T-helper 17 cell (primary cell): Measurements from ENCODE around the gene RNF25. TPM values are rescaled to one million over a fixed set of nuclear protein-coding genes. Genes with fewer than 3 reads are reported as not detected.
"Not testable (repeated sequence)": the region's sequence is repeated elsewhere in the genome, so short reads cannot be mapped to it uniquely, and the experiment has no call there.

Experiments
- ATAC-seq: fragments of 150-1000 bp; cut with Tn5 transposase; 2 replicates; pipeline ENCODE4 v1.10.0; 2021; ENCODE audit warnings: mild to moderate bottlenecking, moderate library complexity
- DNase-seq, 3 donors: peaks; one replicate each; pipeline versions ENCODE4 v3.0.0 to v3.0.0-alpha.2; 2020 to 2021
- H3K9me3 ChIP-seq: one replicate; pipeline ENCODE4 v1.7.0; 2013; ENCODE audit warnings: low read length, mild to moderate bottlenecking; ENCODE audit not compliant: control insufficient read depth, poor library complexity, severe bottlenecking
- H3K27ac Mint-ChIP-seq: one replicate; pipeline ENCODE4 v1.8.0; 2022; ENCODE audit warnings: mild to moderate bottlenecking, moderate library complexity, mixed read lengths
- H3K27me3 Mint-ChIP-seq: one replicate; pipeline ENCODE4 v1.8.0; 2022; ENCODE audit warnings: mixed read lengths
- H3K36me3 Mint-ChIP-seq: one replicate; pipeline ENCODE4 v1.8.0; 2022; ENCODE audit warnings: low read depth, mixed read lengths
- H3K4me1 Mint-ChIP-seq: one replicate; pipeline ENCODE4 v1.8.0; 2022; ENCODE audit warnings: mild to moderate bottlenecking, mixed read lengths
- H3K4me3 Mint-ChIP-seq: one replicate; pipeline ENCODE4 v1.8.0; 2022; ENCODE audit warnings: mild to moderate bottlenecking, moderate library complexity, mixed read lengths
- total RNA-seq, 4 donors: library from RNA in 2 of 4; stranded (reverse) in 2 of 4; gene quantifications; one replicate each; pipeline ENCODE4 v1.2.3 and lab custom pipeline; 2022 to 2026

The RNF25 gene
- total RNA-seq, 2 donors from 2014 or later: 13.4 to 18.3 TPM

DNA sequence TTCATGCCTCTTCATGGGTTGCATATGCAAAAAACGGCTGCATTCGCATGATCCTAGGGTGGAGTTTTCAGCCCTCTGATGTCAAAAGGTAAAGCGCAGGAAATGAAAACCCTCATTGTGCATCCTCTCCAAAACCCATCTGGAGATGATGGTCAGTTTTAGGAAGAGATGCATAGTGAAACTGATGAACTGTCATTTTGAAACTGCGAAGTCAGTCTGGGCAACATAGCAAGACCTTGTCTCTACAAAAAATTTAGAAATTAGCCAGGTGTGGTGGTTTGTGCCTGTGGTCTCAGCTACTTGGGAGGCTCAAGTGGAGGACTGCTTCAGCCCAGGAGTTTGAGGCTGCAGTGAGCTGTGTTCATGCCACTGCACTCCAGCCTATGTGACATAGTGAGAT, 36.3 kb upstream of the RNF25 start:
- Mint-ChIP-seq H3K27me3 (peaks cover 10% of the 10 kb centered on the region), H3K27ac (no peak overlapping the region), H3K4me1 (peaks cover 9% of the 10 kb centered on the region), H3K4me3 (no peak overlapping the region), H3K36me3 (peaks cover 6% of the 10 kb centered on the region)
- ATAC-seq (no peak), DNase-seq (no peak)
- no peaks in the 10 kb centered on the region for H3K9me3 ChIP-seq

DNA sequence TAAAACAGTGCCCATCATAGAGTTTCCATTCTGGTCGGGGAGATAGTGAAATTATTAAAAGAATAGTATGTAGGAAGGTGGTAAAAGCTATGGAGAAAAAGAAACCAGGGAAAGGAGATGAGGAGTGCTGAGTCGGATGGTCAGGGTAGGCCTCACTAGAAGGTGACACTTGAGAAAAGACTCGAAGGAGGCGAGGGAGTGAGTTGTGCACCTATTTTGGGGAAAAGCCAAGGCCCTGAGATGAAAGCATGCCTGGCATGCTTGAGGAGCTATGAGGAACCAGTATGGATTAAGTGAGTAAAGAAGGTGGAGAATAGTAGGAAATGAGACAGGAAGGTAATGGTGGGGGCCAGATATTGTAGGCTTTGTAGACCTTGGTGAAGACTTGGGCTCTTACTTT, 31.5 kb upstream of the RNF25 start:
- H3K4me3 Mint-ChIP-seq: no peak overlapping the region

DNA sequence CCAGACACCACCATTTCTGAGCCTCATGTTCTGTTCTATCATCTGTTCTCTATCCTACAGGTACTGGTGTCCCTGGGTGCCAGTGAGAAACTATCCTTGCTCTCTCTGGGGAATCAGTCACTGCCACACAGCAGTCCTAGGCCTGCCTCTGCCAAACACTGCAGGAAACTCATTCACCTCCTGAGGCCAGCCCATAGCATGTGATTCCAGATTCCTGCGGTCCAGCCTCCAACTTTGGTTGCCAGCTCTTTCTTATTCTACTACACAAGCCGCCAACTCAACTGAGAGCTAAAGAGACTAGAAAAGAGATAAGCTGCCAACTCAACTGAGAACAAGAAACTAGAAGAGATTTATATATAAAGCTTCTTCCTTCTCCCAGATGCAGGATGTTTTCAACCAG, 30.0 kb upstream of the RNF25 start:
- no peaks in the 10 kb centered on the region for H3K9me3 ChIP-seq
- no peak for ATAC-seq
- Mint-ChIP-seq H3K4me1 (peaks cover 2% of the 10 kb centered on the region), H3K4me3 (no peak overlapping the region), H3K27me3 (peaks cover 9% of the 10 kb centered on the region), H3K27ac (no peak overlapping the region), H3K36me3 (peaks cover 13% of the 10 kb centered on the region)
- DNase-seq: no peak

More for the DNA sequence above, 31.5 kb upstream of the RNF25 start:
- Mint-ChIP-seq H3K27me3 (peaks cover 10% of the 10 kb centered on the region), H3K4me1 (peaks cover 2% of the 10 kb centered on the region), H3K36me3 (peaks cover 13% of the 10 kb centered on the region), H3K27ac (no peak overlapping the region)
- no peak for ATAC-seq
- no peaks in the 10 kb centered on the region for H3K9me3 ChIP-seq
- no peak for DNase-seq

DNA sequence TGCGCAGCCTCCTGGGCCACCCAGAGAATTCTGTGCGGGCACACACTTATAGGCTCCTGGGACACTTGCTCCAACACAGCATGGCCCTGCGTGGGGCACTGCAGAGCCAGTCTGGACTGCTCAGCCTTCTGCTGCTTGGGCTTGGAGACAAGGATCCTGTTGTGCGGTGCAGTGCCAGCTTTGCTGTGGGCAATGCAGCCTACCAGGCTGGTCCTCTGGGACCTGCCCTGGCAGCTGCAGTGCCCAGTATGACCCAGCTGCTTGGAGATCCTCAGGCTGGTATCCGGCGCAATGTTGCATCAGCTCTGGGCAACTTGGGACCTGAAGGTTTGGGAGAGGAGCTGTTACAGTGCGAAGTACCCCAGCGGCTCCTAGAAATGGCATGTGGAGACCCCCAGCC, 27.1 kb upstream of the RNF25 start:
- H3K27ac Mint-ChIP-seq: peak overlapping the region; percentile 70
- H3K9me3 ChIP-seq: no peaks in the 10 kb centered on the region
- DNase-seq (no peak), ATAC-seq (no peak)
- peaks cover 2% of the 10 kb centered on the region for H3K4me1 Mint-ChIP-seq
- peaks cover 13% of the 10 kb centered on the region for H3K36me3 Mint-ChIP-seq
- H3K27me3 Mint-ChIP-seq: no peaks in the 10 kb centered on the region
- no peak overlapping the region for H3K4me3 Mint-ChIP-seq

DNA sequence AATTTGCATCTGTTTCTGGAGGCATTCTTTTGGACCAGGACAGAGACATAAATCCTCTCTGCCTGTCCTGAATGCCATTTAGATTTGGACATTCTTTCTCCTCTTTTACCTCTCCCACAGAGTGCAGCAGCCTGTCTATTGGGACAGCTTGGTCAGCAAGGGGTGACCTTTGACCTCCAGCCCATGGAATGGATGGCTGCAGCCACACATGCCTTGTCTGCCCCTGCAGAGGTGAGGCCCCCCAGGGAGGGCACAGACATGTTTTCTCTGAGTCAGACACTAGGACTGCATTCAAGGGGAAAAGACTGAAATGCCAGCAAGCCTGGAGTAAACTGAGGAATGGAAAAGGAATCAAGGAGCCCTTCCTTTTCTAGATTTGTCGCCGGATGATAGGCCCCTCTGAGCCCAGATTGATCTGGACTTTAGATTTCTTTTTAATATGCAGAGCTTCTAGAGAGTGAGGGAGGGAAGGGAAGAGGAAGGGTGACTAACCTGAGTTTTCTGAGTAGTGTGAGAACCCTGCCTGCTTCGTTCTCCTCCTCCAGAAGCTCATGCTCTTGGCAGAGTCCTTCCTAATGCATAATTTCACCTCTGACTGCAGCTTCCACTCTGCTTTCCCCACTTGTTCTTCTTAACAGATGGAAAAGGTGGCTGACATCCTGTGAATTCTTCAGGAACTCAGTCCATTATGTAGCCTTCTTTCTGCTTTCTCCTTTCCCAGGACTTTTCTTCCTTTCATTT, 22.8 kb upstream of the RNF25 start:
- peaks cover 9% of the 10 kb centered on the region for H3K36me3 Mint-ChIP-seq
- no peak for DNase-seq
- no peaks in the 10 kb centered on the region for H3K9me3 ChIP-seq
- no peaks in the 10 kb centered on the region for H3K27me3 Mint-ChIP-seq
- no peak overlapping the region for H3K4me3 Mint-ChIP-seq
- no peak for ATAC-seq
- H3K4me1 Mint-ChIP-seq: peaks cover 2% of the 10 kb centered on the region
- no peak overlapping the region for H3K27ac Mint-ChIP-seq

DNA sequence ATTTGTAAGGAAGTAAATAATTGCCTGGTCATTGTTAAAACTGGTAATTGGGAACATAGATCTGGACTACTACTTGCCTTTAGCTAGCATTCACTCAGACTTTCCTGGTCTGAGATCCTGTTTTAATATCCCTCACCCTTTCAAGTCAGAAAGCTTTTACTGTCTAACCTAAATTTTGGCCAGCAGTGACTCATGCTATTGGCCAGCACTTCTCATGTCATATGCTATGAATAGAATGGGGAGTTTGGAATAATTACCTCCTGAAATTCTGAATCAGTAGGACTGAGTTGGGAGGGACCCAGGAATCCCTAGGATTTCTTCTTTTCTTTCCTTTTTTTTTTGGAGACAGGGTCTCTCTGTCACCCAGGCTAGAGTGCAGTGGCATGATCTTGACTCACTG, 19.4 kb upstream of the RNF25 start:
- Mint-ChIP-seq H3K36me3 (peaks cover 6% of the 10 kb centered on the region), H3K27ac (no peak overlapping the region), H3K4me3 (no peak overlapping the region), H3K27me3 (no peaks in the 10 kb centered on the region), H3K4me1 (peaks cover 5% of the 10 kb centered on the region)
- ATAC-seq (no peak), DNase-seq (no peak)
- no peaks in the 10 kb centered on the region for H3K9me3 ChIP-seq

DNA sequence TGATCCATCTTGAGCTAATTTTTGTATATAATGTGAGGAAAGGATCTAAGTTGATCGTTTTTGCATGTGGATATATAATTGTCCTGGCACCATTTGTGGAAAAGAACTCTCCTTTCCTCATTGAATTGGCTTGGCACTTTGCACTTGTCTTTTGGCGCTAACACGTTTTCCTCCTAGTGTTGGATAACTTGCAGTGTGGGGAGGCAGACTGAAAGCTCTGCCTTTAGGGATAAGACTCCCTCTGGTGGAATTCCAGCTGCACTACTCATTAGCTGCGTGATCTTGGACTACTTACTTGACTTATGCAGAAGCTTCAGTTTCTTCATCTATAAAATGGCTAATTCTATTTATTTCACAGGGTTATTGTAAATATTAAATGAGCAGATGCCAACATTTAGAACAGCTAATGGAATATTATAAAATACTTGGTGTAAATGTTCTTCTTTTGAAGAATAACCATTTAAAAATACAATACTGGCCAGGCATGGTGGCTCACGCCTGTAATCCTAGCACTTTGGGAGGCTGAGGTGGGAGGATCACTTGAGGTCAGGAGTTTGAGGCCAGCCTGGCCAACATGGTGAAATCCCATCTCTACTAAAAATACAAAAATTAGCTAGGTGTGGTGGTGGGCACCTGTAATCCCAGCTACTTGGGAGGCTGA, 15.7 kb upstream of the RNF25 start:
- DNase-seq, H3K4me1 Mint-ChIP-seq, H3K36me3 Mint-ChIP-seq, H3K27me3 Mint-ChIP-seq, H3K9me3 ChIP-seq, H3K27ac Mint-ChIP-seq, H3K4me3 Mint-ChIP-seq: not testable (repeated sequence)
- peak; percentile 80 for ATAC-seq

DNA sequence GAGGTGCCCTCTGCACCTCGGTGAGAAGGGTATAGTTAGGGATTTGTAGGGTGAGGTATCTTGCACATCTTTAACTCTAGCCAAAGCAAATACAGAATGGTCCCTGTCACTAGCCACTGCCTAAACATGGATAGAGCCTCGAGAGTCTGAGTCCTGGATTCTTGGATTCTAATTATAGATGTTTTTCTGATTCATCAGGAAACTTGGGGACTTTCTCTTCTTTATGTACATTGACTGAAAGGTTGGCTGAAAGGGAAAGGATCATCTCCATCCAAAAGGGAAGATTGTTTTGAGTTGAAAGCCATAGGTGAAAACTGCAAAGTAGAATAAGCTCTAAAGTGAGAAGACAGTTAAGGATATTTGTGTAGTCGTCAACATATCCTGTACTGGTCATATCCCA, 8.3 kb upstream of the RNF25 start:
- Mint-ChIP-seq H3K27me3 (no peaks in the 10 kb centered on the region), H3K4me1 (no peaks in the 10 kb centered on the region), H3K36me3 (peaks cover 6% of the 10 kb centered on the region), H3K4me3 (no peak overlapping the region), H3K27ac (no peak overlapping the region)
- no peak for DNase-seq
- ATAC-seq: no peak
- H3K9me3 ChIP-seq: no peaks in the 10 kb centered on the region

DNA sequence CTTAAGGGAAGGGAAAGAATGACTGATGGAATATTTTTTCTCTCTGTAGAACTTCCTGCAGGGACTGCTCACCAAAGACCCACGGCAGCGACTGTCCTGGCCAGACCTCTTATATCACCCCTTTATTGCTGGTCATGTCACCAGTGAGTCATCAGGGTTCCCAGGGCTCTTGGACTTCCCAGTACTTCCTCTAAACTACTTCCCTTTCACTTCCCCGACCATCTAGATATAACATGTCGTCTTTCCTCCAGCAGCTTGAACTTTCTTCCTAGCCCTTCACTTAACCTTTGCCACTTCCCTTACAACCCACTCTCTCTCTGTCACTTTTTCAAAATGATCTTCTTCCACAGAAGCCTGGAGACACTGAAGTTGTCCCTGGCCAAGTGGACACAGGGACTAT, 7.3 kb upstream of the RNF25 start:
- peaks cover 6% of the 10 kb centered on the region for H3K36me3 Mint-ChIP-seq
- H3K4me1 Mint-ChIP-seq: no peaks in the 10 kb centered on the region
- no peak overlapping the region for H3K4me3 Mint-ChIP-seq
- H3K27me3 Mint-ChIP-seq: no peaks in the 10 kb centered on the region
- ATAC-seq: peak; percentile 21
- no peak overlapping the region for H3K27ac Mint-ChIP-seq
- DNase-seq: no peak
- H3K9me3 ChIP-seq: no peaks in the 10 kb centered on the region

DNA sequence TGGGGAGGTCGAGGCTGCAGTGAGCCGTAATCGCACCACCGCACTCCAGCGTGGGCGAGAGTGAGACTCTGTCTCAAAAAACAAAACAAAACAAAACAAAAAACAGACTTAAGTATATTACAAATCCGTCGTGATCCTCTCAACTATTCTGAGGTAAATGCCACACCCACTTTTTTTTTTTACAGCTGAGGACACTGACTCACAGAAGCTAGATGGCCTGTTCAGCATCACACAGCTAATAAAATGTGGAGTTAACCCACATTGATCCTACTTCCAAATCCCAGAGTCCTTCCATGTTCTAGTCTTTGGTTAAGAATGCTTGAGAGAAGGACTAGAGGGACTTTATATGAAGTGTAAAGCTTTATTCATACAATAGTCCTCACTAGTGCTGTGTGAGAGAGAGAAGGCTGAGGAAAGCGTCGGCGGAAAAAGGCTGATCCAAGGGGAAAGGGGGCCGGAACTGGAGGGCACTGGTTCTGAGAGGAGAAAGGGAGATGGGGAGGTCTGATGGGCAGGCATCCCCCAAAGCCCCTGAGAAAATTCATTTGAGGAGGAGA, 627 bp downstream of the RNF25 start:
- Mint-ChIP-seq H3K4me1 (peaks cover 15% of the 10 kb centered on the region), H3K27ac (peak overlapping the region; percentile 99), H3K27me3 (no peaks in the 10 kb centered on the region), H3K4me3 (peak overlapping the region; percentile 99), H3K36me3 (no peaks in the 10 kb centered on the region)
- no peaks in the 10 kb centered on the region for H3K9me3 ChIP-seq
- ATAC-seq (no peak), DNase-seq (no peak)

DNA sequence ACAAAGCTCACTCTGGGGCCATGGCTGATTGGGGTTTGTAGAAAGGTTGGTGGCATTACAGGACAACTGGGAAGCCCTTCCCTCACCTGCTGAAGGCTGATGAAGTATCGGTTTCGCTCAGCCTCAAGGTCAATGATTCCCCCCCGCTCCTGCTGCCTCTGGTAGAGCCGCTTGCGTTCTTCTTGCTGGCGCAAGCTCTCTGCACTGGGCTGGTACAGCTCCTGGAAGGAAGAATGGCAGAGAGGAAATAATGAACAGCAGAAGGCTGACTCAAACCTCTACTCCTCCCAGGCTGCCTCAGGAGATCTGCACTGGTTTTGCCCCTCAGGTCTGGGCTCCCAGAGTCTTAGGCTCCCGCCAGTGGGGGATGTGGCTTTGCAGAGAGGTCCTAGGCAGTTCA, 7.1 kb downstream of the RNF25 start:
- DNase-seq (no peak), ATAC-seq (no peak)
- Mint-ChIP-seq H3K4me3 (no peak overlapping the region), H3K36me3 (peaks cover 2% of the 10 kb centered on the region), H3K27me3 (no peaks in the 10 kb centered on the region), H3K4me1 (peaks cover 9% of the 10 kb centered on the region), H3K27ac (peak overlapping the region; percentile 54)
- no peaks in the 10 kb centered on the region for H3K9me3 ChIP-seq

DNA sequence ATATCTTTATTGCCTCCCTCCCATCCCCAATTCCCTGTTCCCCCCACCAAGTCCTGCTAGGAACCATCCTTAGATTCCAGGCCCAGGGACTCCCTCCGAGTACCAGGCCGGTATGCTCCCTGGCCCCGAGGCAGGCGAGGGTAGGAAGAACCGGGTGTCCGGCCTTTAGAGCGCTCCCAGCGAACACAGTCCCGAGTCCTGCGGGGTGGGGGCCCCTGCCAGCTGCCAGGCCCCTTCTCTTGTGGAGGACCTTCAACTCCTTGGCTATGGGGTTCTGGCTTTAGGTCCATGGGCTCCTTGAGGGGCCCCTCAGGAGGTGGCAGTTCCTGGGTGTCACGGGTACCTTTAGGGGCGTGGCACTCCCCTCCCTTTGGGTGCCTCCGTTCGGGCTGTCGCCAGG, 7.9 kb downstream of the RNF25 start:
- ATAC-seq (no peak), DNase-seq (no peak)
- H3K9me3 ChIP-seq: no peaks in the 10 kb centered on the region
- no peak overlapping the region for H3K27ac Mint-ChIP-seq
- H3K27me3 Mint-ChIP-seq: no peaks in the 10 kb centered on the region
- peaks cover 16% of the 10 kb centered on the region for H3K4me1 Mint-ChIP-seq
- H3K4me3 Mint-ChIP-seq: no peak overlapping the region
- H3K36me3 Mint-ChIP-seq: peaks cover 5% of the 10 kb centered on the region

DNA sequence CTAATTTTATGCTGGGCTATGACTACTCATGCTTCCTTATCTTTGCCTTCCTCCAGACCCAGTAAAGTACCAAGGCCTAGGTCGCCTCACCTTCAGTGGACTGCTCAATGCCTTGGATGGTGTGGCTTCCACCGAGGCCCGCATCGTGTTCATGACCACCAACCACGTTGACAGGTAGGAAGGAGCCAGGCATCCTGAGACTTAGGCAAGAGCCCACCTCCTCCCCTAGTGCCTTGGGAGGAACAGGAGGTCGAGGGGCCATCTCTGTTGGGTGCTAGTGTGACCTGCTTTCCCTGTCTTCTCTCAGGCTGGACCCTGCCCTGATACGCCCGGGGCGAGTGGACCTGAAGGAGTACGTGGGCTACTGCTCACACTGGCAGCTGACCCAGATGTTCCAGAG, 9.0 kb downstream of the RNF25 start:
- H3K4me3 Mint-ChIP-seq: no peak overlapping the region
- no peak overlapping the region for H3K27ac Mint-ChIP-seq
- no peak for ATAC-seq
- no peak for DNase-seq
- H3K9me3 ChIP-seq: no peaks in the 10 kb centered on the region
- H3K4me1 Mint-ChIP-seq: peaks cover 26% of the 10 kb centered on the region
- no peaks in the 10 kb centered on the region for H3K27me3 Mint-ChIP-seq
- peaks cover 5% of the 10 kb centered on the region for H3K36me3 Mint-ChIP-seq

DNA sequence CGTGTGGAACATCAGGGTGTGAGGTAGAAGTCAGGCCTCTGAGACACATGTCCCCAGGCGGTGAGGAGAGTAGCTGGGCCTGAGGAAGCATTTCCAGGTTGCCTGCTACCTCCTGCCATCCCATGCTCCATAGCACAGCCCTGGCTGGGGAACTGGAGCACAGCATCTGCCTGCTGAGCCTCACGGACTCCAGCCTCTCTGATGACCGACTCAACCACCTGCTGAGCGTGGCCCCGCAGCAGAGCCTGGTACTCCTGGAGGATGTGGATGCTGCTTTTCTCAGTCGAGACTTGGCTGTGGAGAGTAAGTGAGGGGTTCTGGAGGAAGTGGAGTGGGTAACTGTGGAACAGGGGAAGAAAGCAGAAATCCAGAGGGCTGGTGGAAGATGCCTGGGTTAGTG, 9.4 kb downstream of the RNF25 start:
- ATAC-seq (no peak), DNase-seq (no peak)
- H3K4me1 Mint-ChIP-seq: peaks cover 29% of the 10 kb centered on the region
- H3K9me3 ChIP-seq: no peaks in the 10 kb centered on the region
- no peaks in the 10 kb centered on the region for H3K27me3 Mint-ChIP-seq
- no peak overlapping the region for H3K4me3 Mint-ChIP-seq
- H3K36me3 Mint-ChIP-seq: peaks cover 5% of the 10 kb centered on the region
- H3K27ac Mint-ChIP-seq: no peak overlapping the region
